ENCODE data around the gene FRAT1. TPM values are rescaled to one million over a fixed set of nuclear protein-coding genes. Genes with fewer than 3 reads are reported as not detected.

FRAT1 gene
- polyA plus RNA-seq, 3 donors, result 17.0 to 34.4 (median 31.2) TPM

DNA sequence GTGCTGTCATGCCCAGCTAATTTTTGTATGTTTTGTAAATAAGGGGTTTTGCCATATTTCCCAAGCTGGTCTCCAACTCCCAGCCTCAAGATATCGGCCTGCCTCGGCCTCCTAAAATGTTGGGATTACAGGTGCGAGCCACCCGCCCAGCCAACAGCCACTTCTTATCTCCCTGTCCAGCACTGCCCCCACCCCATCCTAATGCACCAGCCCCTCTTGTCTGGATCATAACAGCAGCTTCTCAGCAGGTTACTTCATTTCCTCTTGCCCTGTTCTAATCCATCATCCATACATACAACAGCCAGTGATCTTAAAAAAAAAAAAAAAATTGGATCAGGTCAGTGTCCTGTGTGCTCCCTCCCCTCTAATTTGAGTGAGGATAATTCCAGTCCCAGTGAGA is 28.2 kb downstream of the FRAT1 start:
- H3K36me3 ChIP-seq (replicated peaks in 1 of 2; ENCODE audit: control insufficient read depth in 1 of 2, insufficient read depth in 2 of 2, low read length in 2 of 2), result peaks cover 5 to 28% of the 10 kb centered on the region in 2 donors
- H4K20me1 ChIP-seq (ENCODE audit: insufficient read depth, low read length), result no peaks in the 10 kb centered on the region
- Mint-ChIP-seq H3K36me3 (peaks cover 29 to 51% of the 10 kb centered on the region in 2 donors), H3K9me3 (peaks cover 0 to 1% (median 0%) of the 10 kb centered on the region in 7 donors), H3K27me3 (ENCODE audit: low read depth in 3 of 3) (peaks cover 0 to 2% (median 1%) of the 10 kb centered on the region in 3 donors), H3K27ac (peak overlapping the region in 3 of 7 donors; percentile 40 to 68 (median 63)), H3K4me3 (no peak overlapping the region), H3K4me1 (peaks cover 31% of the 10 kb centered on the region)
- no peak overlapping the region for H3K27ac ChIP-seq (ENCODE audit: low read depth in 1 of 2, low read length in 2 of 2)
- DNase-seq, result no peak
- no peaks in the 10 kb centered on the region for H3K79me2 ChIP-seq (ENCODE audit: insufficient read depth, low read length)
- H3K4me1 ChIP-seq (ENCODE audit: control insufficient read depth in 1 of 2, insufficient read depth in 2 of 2, low read length in 2 of 2), result peaks cover 0 to 10% of the 10 kb centered on the region in 2 donors
- 100% methylated on average over 2 of the region's 4 CpGs for WGBS (ENCODE audit: insufficient coverage)
- H3K27me3 ChIP-seq (ENCODE audit: control insufficient read depth in 2 of 2, insufficient read depth in 2 of 2, low read length in 2 of 2), result no peaks in the 10 kb centered on the region
- no peak overlapping the region for H2AFZ ChIP-seq (ENCODE audit: insufficient read depth, low read depth, low read length, poor library complexity, severe bottlenecking)
- H3K4me3 ChIP-seq (replicated peaks in 1 of 3; ENCODE audit: low read depth in 2 of 3, low read length in 3 of 3), result no peak overlapping the region
- no peak overlapping the region for H3K9ac ChIP-seq (ENCODE audit: insufficient read depth, low read length, poor library complexity, severe bottlenecking)
- H3K4me2 ChIP-seq (replicated peaks; ENCODE audit: extremely low read depth, low read length, poor library complexity, severe bottlenecking), result no peak overlapping the region
- no peak for TF ChIP-seq CTCF (IDR thresholded peaks at IDR 0.05)
- no peaks in the 10 kb centered on the region for H3K9me3 ChIP-seq (replicated peaks in 1 of 2; ENCODE audit: control insufficient read depth in 1 of 2, insufficient read depth in 1 of 2, low read length in 2 of 2)
- intact Hi-C loops (cut with micrococcal nuclease), result no loop called here

- Mint-ChIP-seq H3K9me3 (peaks cover 0 to 1% (median 0%) of the 10 kb centered on the region in 7 donors), H3K4me3 (no peak overlapping the region), H3K27me3 (ENCODE audit: low read depth in 3 of 3) (peaks cover 0 to 1% (median 0%) of the 10 kb centered on the region in 3 donors), H3K4me1 (peaks cover 41% of the 10 kb centered on the region), H3K36me3 (peaks cover 33 to 50% of the 10 kb centered on the region in 2 donors), H3K27ac (no peak overlapping the region)
- intact Hi-C loops (cut with micrococcal nuclease), result loop anchor here in 1 of 2 donors (5.0 kb wide), 1 partner anchor 33 kb away; the partner anchor contains the start of gene FRAT1
- no peak overlapping the region for H3K9ac ChIP-seq (ENCODE audit: insufficient read depth, low read length, poor library complexity, severe bottlenecking)
- H3K4me1 ChIP-seq (ENCODE audit: control insufficient read depth in 1 of 2, insufficient read depth in 2 of 2, low read length in 2 of 2), result peaks cover 24% of the 10 kb centered on the region in 2 donors
- H2AFZ ChIP-seq (ENCODE audit: insufficient read depth, low read depth, low read length, poor library complexity, severe bottlenecking), result no peak overlapping the region
- H3K27ac ChIP-seq (ENCODE audit: low read depth in 1 of 2, low read length in 2 of 2), result no peak overlapping the region
- no peak overlapping the region for H3K4me3 ChIP-seq (replicated peaks in 1 of 3; ENCODE audit: low read depth in 2 of 3, low read length in 3 of 3)
- no peak for TF ChIP-seq CTCF (IDR thresholded peaks at IDR 0.05)
- H3K36me3 ChIP-seq (replicated peaks in 1 of 2; ENCODE audit: control insufficient read depth in 1 of 2, insufficient read depth in 2 of 2, low read length in 2 of 2), result peaks cover 5 to 28% of the 10 kb centered on the region in 2 donors
- peaks cover 3% of the 10 kb centered on the region for H3K79me2 ChIP-seq (ENCODE audit: insufficient read depth, low read length)
- H4K20me1 ChIP-seq (ENCODE audit: insufficient read depth, low read length), result no peaks in the 10 kb centered on the region
- H3K4me2 ChIP-seq (replicated peaks; ENCODE audit: extremely low read depth, low read length, poor library complexity, severe bottlenecking), result no peak overlapping the region
- DNase-seq, result no peak
- no peaks in the 10 kb centered on the region for H3K27me3 ChIP-seq (ENCODE audit: control insufficient read depth in 2 of 2, insufficient read depth in 2 of 2, low read length in 2 of 2)
- H3K9me3 ChIP-seq (replicated peaks in 1 of 2; ENCODE audit: control insufficient read depth in 1 of 2, insufficient read depth in 1 of 2, low read length in 2 of 2), result no peaks in the 10 kb centered on the region
- WGBS (ENCODE audit: insufficient coverage), result 97% methylated on average over 3 of the region's 12 CpGs
These were observed 30.9 kb downstream of the FRAT1 start for GRCh38 chr10:97349752-97350513.
